Measurements from ENCODE around the gene RAP1GAP. TPM values are rescaled to one million over a fixed set of nuclear protein-coding genes. Genes with fewer than 3 reads are reported as not detected.

RAP1GAP gene
- total RNA-seq, 2 experiments from 2014 or later, result 0.20 to 0.44 TPM

GRCh38 chr1:21608798-21609197, 60.4 kb downstream of the RAP1GAP start:
- Mint-ChIP-seq H3K9me3 (no peaks in the 10 kb centered on the region), H3K27me3 (peaks cover 14% of the 10 kb centered on the region), H3K36me3 (ENCODE audit: low read depth) (no peaks in the 10 kb centered on the region), H3K4me3 (no peak overlapping the region), H3K27ac (no peak overlapping the region), H3K4me1 (ENCODE audit: low read depth) (peaks cover 12% of the 10 kb centered on the region)
- TF ChIP-seq, protein P1, sequence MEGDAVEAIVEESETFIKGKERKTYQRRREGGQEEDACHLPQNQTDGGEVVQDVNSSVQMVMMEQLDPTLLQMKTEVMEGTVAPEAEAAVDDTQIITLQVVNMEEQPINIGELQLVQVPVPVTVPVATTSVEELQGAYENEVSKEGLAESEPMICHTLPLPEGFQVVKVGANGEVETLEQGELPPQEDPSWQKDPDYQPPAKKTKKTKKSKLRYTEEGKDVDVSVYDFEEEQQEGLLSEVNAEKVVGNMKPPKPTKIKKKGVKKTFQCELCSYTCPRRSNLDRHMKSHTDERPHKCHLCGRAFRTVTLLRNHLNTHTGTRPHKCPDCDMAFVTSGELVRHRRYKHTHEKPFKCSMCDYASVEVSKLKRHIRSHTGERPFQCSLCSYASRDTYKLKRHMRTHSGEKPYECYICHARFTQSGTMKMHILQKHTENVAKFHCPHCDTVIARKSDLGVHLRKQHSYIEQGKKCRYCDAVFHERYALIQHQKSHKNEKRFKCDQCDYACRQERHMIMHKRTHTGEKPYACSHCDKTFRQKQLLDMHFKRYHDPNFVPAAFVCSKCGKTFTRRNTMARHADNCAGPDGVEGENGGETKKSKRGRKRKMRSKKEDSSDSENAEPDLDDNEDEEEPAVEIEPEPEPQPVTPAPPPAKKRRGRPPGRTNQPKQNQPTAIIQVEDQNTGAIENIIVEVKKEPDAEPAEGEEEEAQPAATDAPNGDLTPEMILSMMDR (IDR thresholded peaks at IDR 0.05), result no peak
- ChIA-PET POLR2A (no interaction called here), CTCF (no interaction called here)
- no peaks in the 10 kb centered on the region for H3K9me3 ChIP-seq (ENCODE audit: control insufficient read depth in 1 of 2, insufficient read depth in 1 of 2, low read length in 2 of 2)
- peaks cover 6% of the 10 kb centered on the region for H3K4me1 ChIP-seq (ENCODE audit: insufficient read depth, low read length)
- peaks cover 0 to 3% of the 10 kb centered on the region in 2 experiments for H3K27me3 ChIP-seq (ENCODE audit: control insufficient read depth in 1 of 2, insufficient read depth in 2 of 2, low read length in 2 of 2)
- no peak for ATAC-seq (ENCODE audit: poor library complexity)
- no peak for DNase-seq
- no peak overlapping the region for H3K4me3 ChIP-seq (ENCODE audit: low read length)
- no peak overlapping the region for H3K27ac ChIP-seq (ENCODE audit: low read depth in 1 of 2, low read length in 2 of 2)
- no peaks in the 10 kb centered on the region for H3K36me3 ChIP-seq (ENCODE audit: insufficient read depth, low read length)
- intact Hi-C loops (cut with DNase I, micrococcal nuclease), result no loop called here

- Mint-ChIP-seq H3K27ac (no peak overlapping the region), H3K36me3 (ENCODE audit: low read depth) (no peaks in the 10 kb centered on the region), H3K4me1 (ENCODE audit: low read depth) (peaks cover 12% of the 10 kb centered on the region), H3K9me3 (no peaks in the 10 kb centered on the region), H3K4me3 (no peak overlapping the region), H3K27me3 (peaks cover 14% of the 10 kb centered on the region)
- Histone ChIP-seq H3K36me3 (ENCODE audit: insufficient read depth, low read length) (no peaks in the 10 kb centered on the region), H3K9me3 (ENCODE audit: control insufficient read depth in 1 of 2, insufficient read depth in 1 of 2, low read length in 2 of 2) (no peaks in the 10 kb centered on the region), H3K27ac (ENCODE audit: low read depth in 1 of 2, low read length in 2 of 2) (no peak overlapping the region), H3K4me1 (ENCODE audit: insufficient read depth, low read length) (peaks cover 6% of the 10 kb centered on the region), H3K4me3 (ENCODE audit: low read length) (no peak overlapping the region), H3K27me3 (ENCODE audit: control insufficient read depth in 1 of 2, insufficient read depth in 2 of 2, low read length in 2 of 2) (peaks cover 0 to 6% of the 10 kb centered on the region in 2 experiments)
- peak in 8 of 14 experiments; percentile 1 to 61 (median 15) for DNase-seq
- TF ChIP-seq, protein P1 (IDR thresholded peaks at IDR 0.05), result no peak
- ATAC-seq (ENCODE audit: poor library complexity), result peak; percentile 59
- ChIA-PET POLR2A (no interaction called here), CTCF (no interaction called here)
- intact Hi-C loops (cut with DNase I, micrococcal nuclease), result no loop called here
Measured at GRCh38 chr1:21607549-21608529, 61.3 kb downstream of the RAP1GAP start.

- POLR2A ChIA-PET, result no interaction called here
- intact Hi-C loops (cut with DNase I, micrococcal nuclease), result no loop called here
Measured at GRCh38 chr1:21605964-21606705, 63.0 kb downstream of the RAP1GAP start.

More at GRCh38 chr1:21605964-21606705, 63.0 kb downstream of the RAP1GAP start:
- peaks cover 12% of the 10 kb centered on the region for H3K4me1 Mint-ChIP-seq (ENCODE audit: low read depth)
- peaks cover 14% of the 10 kb centered on the region for H3K27me3 Mint-ChIP-seq
- no peak overlapping the region for H3K4me3 Mint-ChIP-seq
- H3K9me3 ChIP-seq (ENCODE audit: control insufficient read depth in 1 of 2, insufficient read depth in 1 of 2, low read length in 2 of 2), result no peaks in the 10 kb centered on the region
- H3K4me1 ChIP-seq (ENCODE audit: insufficient read depth, low read length), result peaks cover 6% of the 10 kb centered on the region
- peaks cover 0 to 6% of the 10 kb centered on the region in 2 experiments for H3K27me3 ChIP-seq (ENCODE audit: control insufficient read depth in 1 of 2, insufficient read depth in 2 of 2, low read length in 2 of 2)
- no peak overlapping the region for H3K27ac Mint-ChIP-seq
- H3K27ac ChIP-seq (ENCODE audit: low read depth in 1 of 2, low read length in 2 of 2), result no peak overlapping the region
- no peak overlapping the region for H3K4me3 ChIP-seq (ENCODE audit: low read length)
- TF ChIP-seq, protein P1 (IDR thresholded peaks at IDR 0.05), result no peak
- ATAC-seq (ENCODE audit: poor library complexity), result no peak
- CTCF ChIA-PET, result no interaction called here
- no peaks in the 10 kb centered on the region for H3K36me3 Mint-ChIP-seq (ENCODE audit: low read depth)
- DNase-seq, result no peak
- no peaks in the 10 kb centered on the region for H3K36me3 ChIP-seq (ENCODE audit: insufficient read depth, low read length)
- H3K9me3 Mint-ChIP-seq, result no peaks in the 10 kb centered on the region

Data from CD4-positive, alpha-beta T cell (primary cell).